ENCODE data around the gene ALAS1.
A peak's percentile ranks its signal among the peaks of the same experiment; 100 is the strongest.
"Not testable (repeated sequence)": the region's sequence is repeated elsewhere in the genome, so short reads cannot be mapped to it uniquely, and the experiment has no call there.

Gene ALAS1

GRCh38 chr3:52177701-52178042, 20.3 kb upstream of the ALAS1 start:
- no peak for DNase-seq

GRCh38 chr3:52178126-52178525, 19.8 kb upstream of the ALAS1 start:
- DNase-seq: not testable (repeated sequence)

- no peak for DNase-seq
Observed at GRCh38 chr3:52178537-52178936, 19.4 kb upstream of the ALAS1 start.

GRCh38 chr3:52181543-52181942, 16.4 kb upstream of the ALAS1 start:
- no peak for DNase-seq

GRCh38 chr3:52182196-52182595, 15.8 kb upstream of the ALAS1 start:
- no peak for DNase-seq

GRCh38 chr3:52182691-52183090, 15.3 kb upstream of the ALAS1 start:
- DNase-seq: no peak

- peak in 1 of 2 experiments; percentile 19 for DNase-seq
Observed at GRCh38 chr3:52183786-52184445, 14.0 kb upstream of the ALAS1 start.

- no peak for DNase-seq
Observed at GRCh38 chr3:52184690-52185089, 13.3 kb upstream of the ALAS1 start.

GRCh38 chr3:52185311-52185710, 12.6 kb upstream of the ALAS1 start:
- DNase-seq: no peak

- DNase-seq: no peak
Observed at GRCh38 chr3:52185837-52186236, 12.1 kb upstream of the ALAS1 start.

GRCh38 chr3:52186729-52187128, 11.2 kb upstream of the ALAS1 start:
- DNase-seq: no peak

GRCh38 chr3:52188556-52188955, 9.4 kb upstream of the ALAS1 start:
- DNase-seq: no peak

- no peak for DNase-seq
Observed at GRCh38 chr3:52190294-52191074, 7.5 kb upstream of the ALAS1 start.

GRCh38 chr3:52191663-52192062, 6.3 kb upstream of the ALAS1 start:
- no peak for DNase-seq

- DNase-seq: peak; percentile 24 to 64
Observed at GRCh38 chr3:52193065-52193464, 4.9 kb upstream of the ALAS1 start.

- DNase-seq: no peak
Observed at GRCh38 chr3:52194485-52195290, 3.3 kb upstream of the ALAS1 start.

- no peak for DNase-seq
Observed at GRCh38 chr3:52195291-52195597, 2.7 kb upstream of the ALAS1 start.

GRCh38 chr3:52195823-52196331, 2.1 kb upstream of the ALAS1 start:
- DNase-seq: no peak

- no peak for DNase-seq
Observed at GRCh38 chr3:52196977-52197376, 983 bp upstream of the ALAS1 start.

- DNase-seq: no peak
Observed at GRCh38 chr3:52197499-52197841, 490 bp upstream of the ALAS1 start.

GRCh38 chr3:52198643-52199608, 966 bp downstream of the ALAS1 start:
- no peak for DNase-seq

GRCh38 chr3:52200981-52201679, 3.2 kb downstream of the ALAS1 start:
- no peak for DNase-seq
